H9 (cell line): ENCODE measurements around the gene SMCP. TPM values are rescaled to one million over a fixed set of nuclear protein-coding genes. Genes with fewer than 3 reads are reported as not detected.

Experiments used
- DNase-seq: peaks from one replicate; pipeline ENCODE4 v3.0.0-alpha.2; 2017
- H2AFZ ChIP-seq: one replicate; pipeline ENCODE4 v1.6.1; 2013; ENCODE audit warnings: mild to moderate bottlenecking, low read length, control low read depth, moderate library complexity
- H2AK5ac ChIP-seq: 2 replicates; pipeline ENCODE4 v1.6.1; 2013; ENCODE audit warnings: low read length, control low read depth, mixed read lengths; ENCODE audit not compliant: insufficient read length
- H2BK120ac ChIP-seq: one replicate; pipeline ENCODE4 v1.6.1; 2013; ENCODE audit warnings: low read depth, mild to moderate bottlenecking, low read length, control low read depth, inconsistent platforms; ENCODE audit not compliant: poor library complexity, severe bottlenecking
- H2BK12ac ChIP-seq: 2 replicates; pipeline ENCODE4 v1.6.1; 2013; ENCODE audit warnings: low read length, control low read depth, mixed read lengths, low read depth; ENCODE audit not compliant: insufficient read length
- H2BK15ac ChIP-seq: 2 replicates; pipeline ENCODE4 v1.6.1; 2013; ENCODE audit warnings: low read depth, low read length, control low read depth
- H2BK20ac ChIP-seq: one replicate; pipeline ENCODE4 v1.6.1; 2013; ENCODE audit warnings: low read depth, mild to moderate bottlenecking, low read length, control low read depth, inconsistent platforms; ENCODE audit not compliant: poor library complexity, severe bottlenecking
- H2BK5ac ChIP-seq: 2 replicates; pipeline ENCODE4 v1.6.1; 2013; ENCODE audit warnings: low read length, control low read depth, mixed read lengths; ENCODE audit not compliant: insufficient read length
- H3K14ac ChIP-seq: 2 replicates; pipeline ENCODE4 v1.6.1; 2013; ENCODE audit warnings: low read length, control low read depth; ENCODE audit not compliant: insufficient read depth
- H3K18ac ChIP-seq: 2 replicates; pipeline ENCODE4 v1.6.1; 2013; ENCODE audit warnings: low read depth, mild to moderate bottlenecking, mixed read lengths, low read length, control low read depth; ENCODE audit not compliant: insufficient read length
- H3K23ac ChIP-seq: 2 replicates; pipeline ENCODE4 v1.6.1; 2013; ENCODE audit warnings: low read length, control low read depth, mixed read lengths, low read depth; ENCODE audit not compliant: insufficient read length
- H3K23me2 ChIP-seq: 2 replicates; pipeline ENCODE4 v1.6.1; 2013; ENCODE audit warnings: low read depth, mild to moderate bottlenecking, mixed read lengths, low read length, control low read depth; ENCODE audit not compliant: insufficient read length, poor library complexity, severe bottlenecking
- H3K27ac ChIP-seq: 2 replicates; pipeline ENCODE4 v1.5.1; 2013; ENCODE audit warnings: low read length, control low read depth, mixed read lengths, low read depth; ENCODE audit not compliant: insufficient read length
- H3K27me3 ChIP-seq: 2 replicates; pipeline ENCODE4 v1.6.1; 2013; ENCODE audit warnings: low read length, control low read depth, inconsistent platforms; ENCODE audit not compliant: insufficient read depth
- H3K4ac ChIP-seq: 2 replicates; pipeline ENCODE4 v1.6.1; 2013; ENCODE audit warnings: low read depth, mild to moderate bottlenecking, control low read depth, inconsistent platforms, low read length, moderate library complexity
- H3K4me1 ChIP-seq: 2 replicates; pipeline ENCODE4 v1.6.1; 2013; ENCODE audit warnings: low read length, control low read depth, inconsistent platforms; ENCODE audit not compliant: insufficient read depth
- H3K4me2 ChIP-seq: 2 replicates; pipeline ENCODE4 v1.6.1; 2013; ENCODE audit warnings: low read length, control low read depth, mixed read lengths; ENCODE audit not compliant: insufficient read length, insufficient read depth
- H3K56ac ChIP-seq: 2 replicates; pipeline ENCODE4 v1.6.1; 2013; ENCODE audit warnings: low read depth, mild to moderate bottlenecking, mixed read lengths, low read length, control low read depth; ENCODE audit not compliant: insufficient read length
- H3K79me1 ChIP-seq: 2 replicates; pipeline ENCODE4 v1.6.1; 2013; ENCODE audit warnings: low read depth, mild to moderate bottlenecking, moderate library complexity, low read length, control low read depth, inconsistent platforms; ENCODE audit not compliant: insufficient read depth, poor library complexity, severe bottlenecking
- H3K79me2 ChIP-seq: 2 replicates; pipeline ENCODE4 v1.6.1; 2013; ENCODE audit warnings: low read length, control low read depth, inconsistent platforms; ENCODE audit not compliant: insufficient read depth
- H3K9ac ChIP-seq: 2 replicates; pipeline ENCODE4 v1.6.1; 2013; ENCODE audit warnings: low read length, control low read depth, mixed read lengths; ENCODE audit not compliant: insufficient read length; ENCODE audit errors: extremely low read depth
- H3K9me3 ChIP-seq: one replicate; pipeline ENCODE4 v1.6.1; 2013; ENCODE audit warnings: low read depth, low read length, inconsistent platforms; ENCODE audit not compliant: control insufficient read depth
- H3T11ph ChIP-seq: one replicate; pipeline ENCODE4 v1.6.1; 2013; ENCODE audit warnings: mild to moderate bottlenecking, low read length, control low read depth, inconsistent platforms
- H4K20me1 ChIP-seq: one replicate; pipeline ENCODE4 v1.6.1; 2013; ENCODE audit not compliant: control insufficient read depth, insufficient read length, insufficient read depth
- H4K5ac ChIP-seq: 2 replicates; pipeline ENCODE4 v1.6.1; 2013; ENCODE audit warnings: low read depth, mild to moderate bottlenecking, mixed read lengths, low read length, control low read depth; ENCODE audit not compliant: insufficient read length
- H4K8ac ChIP-seq: replicated peaks from 2 replicates; pipeline ENCODE4 v1.6.1; 2013; ENCODE audit warnings: low read length, control low read depth, mixed read lengths, low read depth; ENCODE audit not compliant: insufficient read length
- H4K91ac ChIP-seq: 2 replicates; pipeline ENCODE4 v1.6.1; 2013; ENCODE audit warnings: low read depth, mild to moderate bottlenecking, moderate library complexity, mixed read lengths, low read length, control low read depth; ENCODE audit not compliant: insufficient read length
- H3K27ac Mint-ChIP-seq, 3 experiments: 2 replicates in 2 of 3; 3 replicates in 1 of 3; pipeline ENCODE4 v1.8.0; 2020 to 2021; ENCODE audit warnings: mixed read lengths in 3 of 3, mild to moderate bottlenecking in 1 of 3, moderate library complexity in 1 of 3
- H3K27me3 Mint-ChIP-seq: 2 replicates; pipeline ENCODE4 v1.8.0; 2021; ENCODE audit warnings: low read depth, mild to moderate bottlenecking, moderate library complexity, mixed read lengths
- H3K36me3 Mint-ChIP-seq, 3 experiments: 2 replicates in 2 of 3; 3 replicates in 1 of 3; pipeline ENCODE4 v1.8.0; 2020 to 2021; ENCODE audit warnings: low read depth in 3 of 3, mixed read lengths in 3 of 3; ENCODE audit not compliant: insufficient read depth in 1 of 3
- H3K4me1 Mint-ChIP-seq, 2 experiments: 2 replicates each; pipeline ENCODE4 v1.8.0; 2020; ENCODE audit warnings: mixed read lengths in 2 of 2
- H3K4me3 Mint-ChIP-seq, 2 experiments: 2 replicates in 1 of 2; 3 replicates in 1 of 2; pipeline ENCODE4 v1.8.0; 2020 to 2021; ENCODE audit warnings: mild to moderate bottlenecking in 2 of 2, mixed read lengths in 2 of 2, moderate library complexity in 1 of 2
- H3K9me3 Mint-ChIP-seq, 2 experiments: 2 replicates in 1 of 2; 3 replicates in 1 of 2; pipeline ENCODE4 v1.8.0; 2020; ENCODE audit warnings: mild to moderate bottlenecking in 2 of 2, mixed read lengths in 2 of 2, moderate library complexity in 1 of 2
- WGBS: extraction: QIAGEN DNeasy Blood & Tissue Kit; methylation state at CpG from one replicate; pipeline ENCODE4 v1.1.7; 2013; ENCODE audit warnings: missing lambda C conversion rate, low lambda C conversion rate, mixed read lengths; ENCODE audit not compliant: insufficient read length; ENCODE audit errors: extremely low coverage; 5-methylcytosine and 5-hydroxymethylcytosine counted together
- total RNA-seq: library from RNA; stranded (reverse); gene quantifications from 2 replicates; pipeline ENCODE4 v1.2.1, GENCODE V29; 2021
- TF ChIP-seq, protein P1 (sequence below): fragments of 200-600 bp; sonication (generic); conservative IDR thresholded peaks from 3 replicates; pipeline ENCODE4 v1.8.0; 2021; ENCODE audit warnings: antibody characterized with exemption, mild to moderate bottlenecking

Gene SMCP
- total RNA-seq, 1 experiment from 2014 or later = not detected

DNA sequence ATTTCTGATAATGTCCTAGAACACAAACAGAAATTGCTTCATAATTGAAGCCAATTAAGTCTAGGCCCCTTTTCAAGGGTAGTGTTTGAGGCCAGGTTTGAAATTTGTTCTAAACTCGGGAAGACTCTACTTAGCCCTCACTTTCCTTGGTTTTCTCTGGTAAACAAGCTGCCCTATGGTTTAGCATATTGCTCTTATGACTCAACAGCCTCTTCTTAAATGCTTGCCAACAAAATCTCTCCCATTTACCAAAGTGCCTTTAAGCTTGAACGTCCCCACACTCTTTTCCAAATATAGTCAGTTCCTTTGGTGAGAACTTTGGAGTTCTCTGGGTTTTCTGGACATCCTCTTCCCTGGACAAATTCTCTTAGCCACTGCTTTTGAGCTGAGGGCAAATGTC is 41.3 kb upstream of the SMCP start:
- no peak overlapping the region for H3K14ac ChIP-seq
- no peaks in the 10 kb centered on the region for H3K23me2 ChIP-seq
- no peaks in the 10 kb centered on the region for H3K27me3 ChIP-seq
- TF ChIP-seq, protein P1, sequence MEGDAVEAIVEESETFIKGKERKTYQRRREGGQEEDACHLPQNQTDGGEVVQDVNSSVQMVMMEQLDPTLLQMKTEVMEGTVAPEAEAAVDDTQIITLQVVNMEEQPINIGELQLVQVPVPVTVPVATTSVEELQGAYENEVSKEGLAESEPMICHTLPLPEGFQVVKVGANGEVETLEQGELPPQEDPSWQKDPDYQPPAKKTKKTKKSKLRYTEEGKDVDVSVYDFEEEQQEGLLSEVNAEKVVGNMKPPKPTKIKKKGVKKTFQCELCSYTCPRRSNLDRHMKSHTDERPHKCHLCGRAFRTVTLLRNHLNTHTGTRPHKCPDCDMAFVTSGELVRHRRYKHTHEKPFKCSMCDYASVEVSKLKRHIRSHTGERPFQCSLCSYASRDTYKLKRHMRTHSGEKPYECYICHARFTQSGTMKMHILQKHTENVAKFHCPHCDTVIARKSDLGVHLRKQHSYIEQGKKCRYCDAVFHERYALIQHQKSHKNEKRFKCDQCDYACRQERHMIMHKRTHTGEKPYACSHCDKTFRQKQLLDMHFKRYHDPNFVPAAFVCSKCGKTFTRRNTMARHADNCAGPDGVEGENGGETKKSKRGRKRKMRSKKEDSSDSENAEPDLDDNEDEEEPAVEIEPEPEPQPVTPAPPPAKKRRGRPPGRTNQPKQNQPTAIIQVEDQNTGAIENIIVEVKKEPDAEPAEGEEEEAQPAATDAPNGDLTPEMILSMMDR = no peak
- H2AFZ ChIP-seq = no peak overlapping the region
- no peak overlapping the region for H2BK120ac ChIP-seq
- Mint-ChIP-seq H3K4me3 (no peak overlapping the region), H3K27ac (no peak overlapping the region), H3K4me1 (no peaks in the 10 kb centered on the region), H3K9me3 (peaks cover 73 to 74% of the 10 kb centered on the region in 2 experiments), H3K27me3 (no peaks in the 10 kb centered on the region), H3K36me3 (peaks cover 0 to 16% (median 0%) of the 10 kb centered on the region in 3 experiments; a peak in 5 of 7 replicates)
- H3K18ac ChIP-seq = no peak overlapping the region
- H2BK12ac ChIP-seq = no peak overlapping the region
- no peak overlapping the region for H3K4ac ChIP-seq
- no peak overlapping the region for H4K5ac ChIP-seq
- H2BK5ac ChIP-seq = no peak overlapping the region
- H4K8ac ChIP-seq = no peak overlapping the region
- H3K4me2 ChIP-seq = no peak overlapping the region
- H3K9ac ChIP-seq = no peak overlapping the region
- H3K56ac ChIP-seq = no peak overlapping the region
- peaks cover 45% of the 10 kb centered on the region for H3K9me3 ChIP-seq
- H2BK15ac ChIP-seq = no peak overlapping the region
- no peak overlapping the region for H3K27ac ChIP-seq
- H2AK5ac ChIP-seq = no peak overlapping the region
- no peak for DNase-seq
- no peaks in the 10 kb centered on the region for H3K79me1 ChIP-seq
- H3T11ph ChIP-seq = no peak overlapping the region
- H3K23ac ChIP-seq = no peak overlapping the region
- H3K4me1 ChIP-seq = no peaks in the 10 kb centered on the region
- no peaks in the 10 kb centered on the region for H3K79me2 ChIP-seq
- no peaks in the 10 kb centered on the region for H4K20me1 ChIP-seq
- H2BK20ac ChIP-seq = no peak overlapping the region
- WGBS = no CpG with 5 or more reads among the region's 2 CpGs
- H4K91ac ChIP-seq = no peak overlapping the region
